ENCODE data around the gene DMBX1. TPM values are rescaled to one million over a fixed set of nuclear protein-coding genes. Genes with fewer than 3 reads are reported as not detected.

Gene DMBX1
- total and polyA plus RNA-seq, 2 of the 13 experiments (the other 11 are each of a cell fraction or from before 2014, with no cell fraction given) = not detected

DNA sequence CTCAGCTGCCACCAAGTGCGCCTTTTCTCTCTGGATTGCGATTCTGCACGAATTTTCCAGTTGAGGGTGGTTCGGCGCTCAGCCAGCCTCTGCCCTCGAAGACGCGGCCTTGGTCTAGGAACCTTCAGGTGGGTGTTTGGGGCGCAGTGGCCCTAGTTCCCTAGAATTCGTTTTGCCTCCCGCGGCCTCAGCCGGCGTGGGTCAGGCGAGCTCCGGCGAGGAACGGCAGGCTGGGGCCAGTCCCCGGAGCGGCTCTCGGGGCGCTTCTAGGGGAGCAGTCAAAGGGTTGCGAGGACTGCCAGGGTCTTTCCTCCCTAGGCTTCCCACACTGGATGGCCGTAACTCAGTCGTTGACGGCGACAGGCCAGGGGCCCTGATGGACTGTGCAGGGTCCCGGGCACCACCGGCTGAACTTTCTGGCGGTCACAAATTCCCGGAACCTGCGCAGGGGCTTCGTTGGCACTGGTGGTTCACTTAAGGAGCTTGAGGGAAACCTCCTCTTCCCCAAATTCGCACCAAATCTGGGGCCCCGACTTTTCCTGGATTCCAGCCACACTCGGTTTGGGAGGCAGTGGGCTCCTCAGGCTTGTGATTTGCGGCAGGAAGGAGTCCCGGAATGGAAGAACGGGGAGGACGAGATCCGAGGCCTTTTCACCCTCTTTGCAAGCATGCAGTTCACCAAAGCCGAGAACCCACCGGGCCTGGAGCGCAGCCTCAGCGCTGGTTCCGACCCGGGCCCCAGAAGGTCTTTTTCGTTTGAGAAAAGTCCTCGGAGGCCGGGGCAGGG lies 1.2 kb downstream of the DMBX1 start (continued):
- TF ChIP-seq, protein P1, sequence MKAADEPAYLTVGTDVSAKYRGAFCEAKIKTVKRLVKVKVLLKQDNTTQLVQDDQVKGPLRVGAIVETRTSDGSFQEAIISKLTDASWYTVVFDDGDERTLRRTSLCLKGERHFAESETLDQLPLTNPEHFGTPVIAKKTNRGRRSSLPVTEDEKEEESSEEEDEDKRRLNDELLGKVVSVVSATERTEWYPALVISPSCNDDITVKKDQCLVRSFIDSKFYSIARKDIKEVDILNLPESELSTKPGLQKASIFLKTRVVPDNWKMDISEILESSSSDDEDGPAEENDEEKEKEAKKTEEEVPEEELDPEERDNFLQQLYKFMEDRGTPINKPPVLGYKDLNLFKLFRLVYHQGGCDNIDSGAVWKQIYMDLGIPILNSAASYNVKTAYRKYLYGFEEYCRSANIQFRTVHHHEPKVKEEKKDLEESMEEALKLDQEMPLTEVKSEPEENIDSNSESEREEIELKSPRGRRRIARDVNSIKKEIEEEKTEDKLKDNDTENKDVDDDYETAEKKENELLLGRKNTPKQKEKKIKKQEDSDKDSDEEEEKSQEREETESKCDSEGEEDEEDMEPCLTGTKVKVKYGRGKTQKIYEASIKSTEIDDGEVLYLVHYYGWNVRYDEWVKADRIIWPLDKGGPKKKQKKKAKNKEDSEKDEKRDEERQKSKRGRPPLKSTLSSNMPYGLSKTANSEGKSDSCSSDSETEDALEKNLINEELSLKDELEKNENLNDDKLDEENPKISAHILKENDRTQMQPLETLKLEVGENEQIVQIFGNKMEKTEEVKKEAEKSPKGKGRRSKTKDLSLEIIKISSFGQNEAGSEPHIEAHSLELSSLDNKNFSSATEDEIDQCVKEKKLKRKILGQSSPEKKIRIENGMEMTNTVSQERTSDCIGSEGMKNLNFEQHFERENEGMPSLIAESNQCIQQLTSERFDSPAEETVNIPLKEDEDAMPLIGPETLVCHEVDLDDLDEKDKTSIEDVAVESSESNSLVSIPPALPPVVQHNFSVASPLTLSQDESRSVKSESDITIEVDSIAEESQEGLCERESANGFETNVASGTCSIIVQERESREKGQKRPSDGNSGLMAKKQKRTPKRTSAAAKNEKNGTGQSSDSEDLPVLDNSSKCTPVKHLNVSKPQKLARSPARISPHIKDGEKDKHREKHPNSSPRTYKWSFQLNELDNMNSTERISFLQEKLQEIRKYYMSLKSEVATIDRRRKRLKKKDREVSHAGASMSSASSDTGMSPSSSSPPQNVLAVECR (CRISPR knock-in tag; IDR thresholded peaks at IDR 0.05; ENCODE audit: borderline replicate concordance) = no peak
- TF ChIP-seq ZNF660 (CRISPR knock-in tag; IDR thresholded peaks at IDR 0.05; ENCODE audit: borderline replicate concordance, low read depth) (no peak), EZH2 (conservative IDR thresholded peaks at IDR 0.05; ENCODE audit: low read depth, low read length) (0 out of 2 replicates have a peak, but pooled peaks have one; percentile 49), HNRNPK (IDR thresholded peaks at IDR 0.05; ENCODE audit: low read depth, low read length, poor library complexity, severe bottlenecking) (no peak), NFYC (CRISPR knock-in tag; IDR thresholded peaks at IDR 0.05) (no peak), ZFP36 (IDR thresholded peaks at IDR 0.05; ENCODE audit: borderline replicate concordance, low read depth, low read length, partially characterized antibody) (peak; percentile 66), RNF2 (conservative IDR thresholded peaks at IDR 0.05; ENCODE audit: low read depth) (peak; percentile 98), FOXK1 (CRISPR knock-in tag; IDR thresholded peaks at IDR 0.05; ENCODE audit: borderline replicate concordance, low read depth) (no peak)
- TF ChIP-seq, protein P2, sequence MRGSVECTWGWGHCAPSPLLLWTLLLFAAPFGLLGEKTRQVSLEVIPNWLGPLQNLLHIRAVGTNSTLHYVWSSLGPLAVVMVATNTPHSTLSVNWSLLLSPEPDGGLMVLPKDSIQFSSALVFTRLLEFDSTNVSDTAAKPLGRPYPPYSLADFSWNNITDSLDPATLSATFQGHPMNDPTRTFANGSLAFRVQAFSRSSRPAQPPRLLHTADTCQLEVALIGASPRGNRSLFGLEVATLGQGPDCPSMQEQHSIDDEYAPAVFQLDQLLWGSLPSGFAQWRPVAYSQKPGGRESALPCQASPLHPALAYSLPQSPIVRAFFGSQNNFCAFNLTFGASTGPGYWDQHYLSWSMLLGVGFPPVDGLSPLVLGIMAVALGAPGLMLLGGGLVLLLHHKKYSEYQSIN (CRISPR knock-in tag; IDR thresholded peaks at IDR 0.05; ENCODE audit: borderline replicate concordance) = no peak
- TF ChIP-seq, protein P3, sequence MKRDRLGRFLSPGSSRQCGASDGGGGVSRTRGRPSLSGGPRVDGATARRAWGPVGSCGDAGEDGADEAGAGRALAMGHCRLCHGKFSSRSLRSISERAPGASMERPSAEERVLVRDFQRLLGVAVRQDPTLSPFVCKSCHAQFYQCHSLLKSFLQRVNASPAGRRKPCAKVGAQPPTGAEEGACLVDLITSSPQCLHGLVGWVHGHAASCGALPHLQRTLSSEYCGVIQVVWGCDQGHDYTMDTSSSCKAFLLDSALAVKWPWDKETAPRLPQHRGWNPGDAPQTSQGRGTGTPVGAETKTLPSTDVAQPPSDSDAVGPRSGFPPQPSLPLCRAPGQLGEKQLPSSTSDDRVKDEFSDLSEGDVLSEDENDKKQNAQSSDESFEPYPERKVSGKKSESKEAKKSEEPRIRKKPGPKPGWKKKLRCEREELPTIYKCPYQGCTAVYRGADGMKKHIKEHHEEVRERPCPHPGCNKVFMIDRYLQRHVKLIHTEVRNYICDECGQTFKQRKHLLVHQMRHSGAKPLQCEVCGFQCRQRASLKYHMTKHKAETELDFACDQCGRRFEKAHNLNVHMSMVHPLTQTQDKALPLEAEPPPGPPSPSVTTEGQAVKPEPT (CRISPR knock-in tag; IDR thresholded peaks at IDR 0.05; ENCODE audit: low read depth) = no peak
